ENCODE measurements around the gene MATN4. TPM values are rescaled to one million over a fixed set of nuclear protein-coding genes. Genes with fewer than 3 reads are reported as not detected.

The MATN4 gene
- total and polyA plus RNA-seq, 9 donors = 0.21 to 1.1 (median 0.58) TPM

DNA sequence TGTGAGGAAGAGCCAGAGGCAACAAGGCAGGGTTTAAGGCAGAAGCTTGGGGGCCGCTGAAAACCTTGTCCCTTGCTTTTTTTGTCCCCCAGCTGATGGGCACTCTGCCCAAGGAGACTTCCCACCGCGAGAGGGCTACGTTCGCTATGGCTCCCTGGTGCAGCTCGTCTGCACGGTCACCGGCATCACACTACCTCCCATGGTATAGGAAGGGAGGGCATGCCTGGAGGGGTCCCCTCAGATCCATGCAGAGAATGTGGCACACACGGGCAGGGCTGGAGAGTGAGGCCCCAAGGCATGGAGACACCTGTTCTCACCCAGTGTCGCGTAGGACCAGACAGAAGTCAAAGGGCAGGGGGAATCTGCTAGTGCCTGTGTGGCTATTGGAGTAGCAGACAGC lies 5.8 kb upstream of the MATN4 start:
- no peaks in the 10 kb centered on the region for H3K36me3 ChIP-seq (ENCODE audit: control insufficient read depth, insufficient read depth, low read length)
- H3K27ac ChIP-seq (ENCODE audit: low read length) = no peak overlapping the region
- no peaks in the 10 kb centered on the region for H3K9me3 ChIP-seq (replicated peaks; ENCODE audit: control insufficient read depth, low read depth, low read length)
- no peaks in the 10 kb centered on the region for H3K4me1 ChIP-seq (ENCODE audit: control insufficient read depth, insufficient read depth, low read length)
- H3K4me3 ChIP-seq (ENCODE audit: low read length) = no peak overlapping the region
- 78% methylated on average over 11 of the region's 11 CpGs for WGBS (ENCODE audit: insufficient coverage)
- peaks cover 63% of the 10 kb centered on the region for H3K27me3 ChIP-seq (ENCODE audit: control insufficient read depth, insufficient read depth, low read length)
- no peak for DNase-seq

DNA sequence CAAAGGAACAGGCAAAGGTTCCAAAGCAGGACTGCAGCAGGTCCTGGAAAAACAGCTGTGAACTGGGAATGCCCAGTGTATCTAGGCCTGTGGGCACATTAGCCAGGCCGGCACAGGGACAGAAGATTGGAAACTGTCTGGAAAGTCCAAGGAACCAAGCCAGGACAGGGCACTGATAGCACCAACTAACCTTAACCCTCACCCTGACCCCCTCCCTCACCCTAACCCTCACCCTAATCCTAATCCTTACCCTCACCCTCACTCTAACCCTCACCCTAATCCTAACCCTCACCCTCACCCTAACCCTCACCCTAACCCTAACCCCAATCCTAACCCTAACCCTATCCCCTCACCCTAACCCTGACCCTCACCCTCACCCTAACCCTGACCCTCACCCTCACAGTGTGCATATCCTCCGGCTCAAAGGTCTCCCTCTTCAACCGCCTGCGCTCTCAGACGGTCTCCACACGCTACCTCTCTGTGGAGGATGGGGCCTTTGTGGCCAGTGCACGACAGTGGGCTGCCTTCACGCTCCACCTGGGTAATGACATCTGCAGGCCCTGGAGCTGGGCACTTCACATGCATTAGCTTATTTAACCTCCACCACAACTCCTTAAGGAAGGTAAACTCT lies 5.1 kb upstream of the MATN4 start:
- peaks cover 63% of the 10 kb centered on the region for H3K27me3 ChIP-seq (ENCODE audit: control insufficient read depth, insufficient read depth, low read length)
- no peaks in the 10 kb centered on the region for H3K9me3 ChIP-seq (replicated peaks; ENCODE audit: control insufficient read depth, low read depth, low read length)
- no peaks in the 10 kb centered on the region for H3K36me3 ChIP-seq (ENCODE audit: control insufficient read depth, insufficient read depth, low read length)
- peaks cover 5% of the 10 kb centered on the region for H3K4me1 ChIP-seq (ENCODE audit: control insufficient read depth, insufficient read depth, low read length)
- 90% methylated on average over 4 of the region's 8 CpGs for WGBS (ENCODE audit: insufficient coverage)
- no peak overlapping the region for H3K4me3 ChIP-seq (ENCODE audit: low read length)
- DNase-seq = no peak
- H3K27ac ChIP-seq (ENCODE audit: low read length) = no peak overlapping the region

DNA sequence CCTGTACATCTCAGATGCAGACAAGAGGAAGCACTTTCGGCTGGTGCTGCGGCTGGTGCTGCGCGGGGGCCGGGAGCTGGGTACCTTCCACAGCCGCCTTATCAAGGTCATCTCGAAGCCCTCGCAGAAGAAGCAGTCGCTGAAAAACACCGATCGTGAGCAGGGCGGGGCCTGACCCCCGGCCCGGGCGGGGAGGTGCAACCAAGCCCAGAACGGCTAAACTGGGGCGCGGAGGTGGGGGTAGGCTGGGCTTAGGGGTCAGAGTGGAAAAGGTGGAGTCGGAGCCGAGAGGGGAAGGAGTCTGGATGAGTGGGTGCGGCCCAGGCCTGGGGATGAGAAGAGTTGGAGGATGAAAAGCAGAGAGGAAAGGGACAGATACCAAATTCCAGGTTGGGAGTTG lies 4.1 kb upstream of the MATN4 start:
- Histone ChIP-seq H3K4me1 (ENCODE audit: control insufficient read depth, insufficient read depth, low read length) (peaks cover 11% of the 10 kb centered on the region), H3K27me3 (ENCODE audit: control insufficient read depth, insufficient read depth, low read length) (peaks cover 63% of the 10 kb centered on the region), H3K27ac (ENCODE audit: low read length) (no peak overlapping the region), H3K36me3 (ENCODE audit: control insufficient read depth, insufficient read depth, low read length) (no peaks in the 10 kb centered on the region), H3K9me3 (replicated peaks; ENCODE audit: control insufficient read depth, low read depth, low read length) (no peaks in the 10 kb centered on the region), H3K4me3 (ENCODE audit: low read length) (no peak overlapping the region)
- WGBS (ENCODE audit: insufficient coverage) = 48% methylated on average over 21 of the region's 21 CpGs
- DNase-seq = no peak

DNA sequence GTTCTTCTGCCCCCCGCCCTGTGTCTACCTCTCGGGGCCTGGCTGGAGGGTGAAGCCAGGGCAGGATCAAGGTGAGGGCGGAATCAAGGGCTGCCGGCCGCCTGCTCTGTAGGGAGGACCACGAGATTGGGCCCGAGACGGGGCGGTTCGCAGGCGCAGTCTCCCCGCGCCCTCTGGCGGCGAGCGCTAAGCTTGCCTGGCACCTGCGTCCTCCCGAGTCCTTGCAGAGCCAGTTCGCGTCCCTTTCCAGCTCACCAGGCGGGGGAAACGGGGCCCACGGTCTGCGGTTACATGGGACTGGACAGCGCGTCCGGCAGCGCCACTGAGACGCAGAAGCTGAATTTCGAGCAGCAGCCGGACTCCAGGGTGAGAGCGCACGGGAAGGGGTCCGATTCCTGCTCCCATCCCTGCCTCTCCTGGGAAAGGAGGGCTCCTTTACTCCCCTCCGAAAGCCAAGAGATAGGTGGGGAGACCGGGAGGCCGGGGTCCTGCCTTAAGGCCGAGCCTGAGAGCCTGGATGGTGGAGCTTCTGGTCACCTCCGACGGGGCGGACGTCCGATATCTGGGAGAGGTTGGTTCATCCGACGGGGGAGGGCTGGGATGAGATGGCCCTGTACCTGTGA lies 3.6 kb upstream of the MATN4 start:
- Histone ChIP-seq H3K4me1 (ENCODE audit: control insufficient read depth, insufficient read depth, low read length) (peaks cover 11% of the 10 kb centered on the region), H3K27ac (ENCODE audit: low read length) (no peak overlapping the region), H3K4me3 (ENCODE audit: low read length) (no peak overlapping the region), H3K9me3 (replicated peaks; ENCODE audit: control insufficient read depth, low read depth, low read length) (no peaks in the 10 kb centered on the region), H3K36me3 (ENCODE audit: control insufficient read depth, insufficient read depth, low read length) (no peaks in the 10 kb centered on the region), H3K27me3 (ENCODE audit: control insufficient read depth, insufficient read depth, low read length) (peaks cover 63% of the 10 kb centered on the region)
- DNase-seq = peak; percentile 36
- 18% methylated on average over 44 of the region's 45 CpGs for WGBS (ENCODE audit: insufficient coverage)

DNA sequence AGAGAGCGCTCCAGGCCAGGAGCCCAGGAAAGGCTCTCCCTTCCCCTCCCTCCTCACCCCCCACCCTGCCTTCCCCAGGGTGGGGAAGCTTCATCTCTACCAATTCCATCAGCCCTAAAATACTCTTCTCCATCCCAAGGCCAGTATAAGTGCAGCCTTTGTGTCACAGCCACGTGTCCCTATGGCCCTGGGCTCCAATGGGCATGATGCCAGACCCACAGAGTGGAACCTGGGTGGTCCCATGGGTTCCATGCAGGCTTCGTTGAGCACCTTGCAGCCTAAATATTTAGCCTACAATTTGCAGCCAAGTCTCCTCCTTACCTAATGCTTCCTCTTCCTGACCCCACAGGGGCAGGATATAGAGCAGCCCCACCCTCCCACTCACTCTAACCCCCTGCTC lies 976 bp upstream of the MATN4 start:
- Histone ChIP-seq H3K4me3 (ENCODE audit: low read length) (no peak overlapping the region), H3K27me3 (ENCODE audit: control insufficient read depth, insufficient read depth, low read length) (peaks cover 70% of the 10 kb centered on the region), H3K9me3 (replicated peaks; ENCODE audit: control insufficient read depth, low read depth, low read length) (no peaks in the 10 kb centered on the region), H3K4me1 (ENCODE audit: control insufficient read depth, insufficient read depth, low read length) (peaks cover 14% of the 10 kb centered on the region), H3K36me3 (ENCODE audit: control insufficient read depth, insufficient read depth, low read length) (no peaks in the 10 kb centered on the region), H3K27ac (ENCODE audit: low read length) (no peak overlapping the region)
- no peak for DNase-seq
- 39% methylated on average over 2 of the region's 3 CpGs for WGBS (ENCODE audit: insufficient coverage)

DNA sequence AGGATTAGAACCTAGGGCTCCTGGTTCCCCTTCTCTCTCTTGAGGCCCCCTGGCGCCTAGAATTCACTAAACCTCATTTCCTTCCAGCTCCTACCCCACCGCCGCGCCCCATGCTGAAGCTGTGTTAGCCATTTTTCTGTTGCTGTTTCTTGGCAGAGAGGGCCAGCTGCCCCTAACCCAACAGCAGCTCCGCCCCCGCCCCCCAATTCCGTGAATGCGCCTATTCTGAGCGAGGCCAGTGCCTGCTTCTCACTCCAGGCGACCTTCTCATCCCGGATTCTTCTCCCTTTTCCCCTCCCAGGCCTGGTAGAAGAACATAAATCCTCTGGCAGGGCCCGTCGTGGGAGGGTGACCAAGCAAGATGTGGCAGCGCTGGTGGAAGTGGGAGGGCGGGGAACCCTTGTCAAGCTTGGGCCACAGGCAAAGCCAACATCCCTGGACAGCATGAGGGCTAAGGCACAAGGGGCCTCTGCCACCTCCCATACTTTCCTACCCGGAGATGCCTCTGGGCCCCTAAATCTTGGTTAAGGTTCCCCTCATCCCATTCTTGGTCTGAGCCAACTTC lies 941 bp downstream of the MATN4 start:
- DNase-seq = no peak
- peaks cover 69% of the 10 kb centered on the region for H3K27me3 ChIP-seq (ENCODE audit: control insufficient read depth, insufficient read depth, low read length)
- 59% methylated on average over 12 of the region's 16 CpGs for WGBS (ENCODE audit: insufficient coverage)

DNA sequence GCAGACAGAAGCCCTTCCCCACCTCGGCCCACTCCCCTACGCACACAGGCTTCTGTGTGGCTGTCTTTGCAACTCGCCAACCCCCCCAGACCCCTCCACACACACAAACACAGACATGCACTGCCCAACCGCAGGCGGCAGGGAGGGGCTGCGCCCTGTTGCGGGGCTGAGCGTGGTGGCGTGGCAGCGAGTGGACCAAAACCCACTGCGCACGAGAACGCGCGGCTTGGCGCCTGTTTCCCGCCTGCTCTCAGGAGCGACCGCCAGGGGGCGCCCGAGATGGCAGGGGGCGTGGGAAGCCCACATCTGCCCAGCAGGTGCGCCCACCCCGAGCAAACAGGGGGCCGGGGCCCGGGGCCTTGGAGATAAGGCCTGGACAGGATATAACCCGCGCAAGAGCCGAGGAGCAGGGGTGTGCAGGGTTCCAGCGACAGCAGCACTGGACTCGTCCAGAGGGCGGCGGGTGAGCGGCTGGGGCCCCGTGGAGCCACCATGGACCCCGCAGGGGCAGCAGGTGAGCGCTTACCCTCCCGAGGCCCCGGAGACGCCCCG lies 1.6 kb downstream of the MATN4 start, which contains the start of gene RBPJL:
Gene RBPJL, plus strand, starts transcription at position 410 of the 552 bp plus-strand sequence. Its CDS starts 83 bp downstream, at position 493.
- Histone ChIP-seq H3K27ac (ENCODE audit: low read length) (no peak within 1 kb of the TSS), H3K36me3 (ENCODE audit: control insufficient read depth, insufficient read depth, low read length) (no peaks in the 10 kb centered on the region), H3K4me3 (ENCODE audit: low read length) (no peak within 1 kb of the TSS), H3K4me1 (ENCODE audit: control insufficient read depth, insufficient read depth, low read length) (peaks cover 14% of the 10 kb centered on the region), H3K27me3 (ENCODE audit: control insufficient read depth, insufficient read depth, low read length) (peaks cover 63% of the 10 kb centered on the region), H3K9me3 (replicated peaks; ENCODE audit: control insufficient read depth, low read depth, low read length) (no peaks in the 10 kb centered on the region)
- DNase-seq = no peak
- WGBS (ENCODE audit: insufficient coverage) = 10% methylated on average over 41 of the region's 41 CpGs

More for the DNA sequence above, 941 bp downstream of the MATN4 start:
- Histone ChIP-seq H3K9me3 (replicated peaks; ENCODE audit: control insufficient read depth, low read depth, low read length) (no peaks in the 10 kb centered on the region), H3K4me3 (ENCODE audit: low read length) (no peak overlapping the region), H3K36me3 (ENCODE audit: control insufficient read depth, insufficient read depth, low read length) (no peaks in the 10 kb centered on the region), H3K27ac (ENCODE audit: low read length) (no peak overlapping the region), H3K4me1 (ENCODE audit: control insufficient read depth, insufficient read depth, low read length) (peaks cover 14% of the 10 kb centered on the region)

DNA sequence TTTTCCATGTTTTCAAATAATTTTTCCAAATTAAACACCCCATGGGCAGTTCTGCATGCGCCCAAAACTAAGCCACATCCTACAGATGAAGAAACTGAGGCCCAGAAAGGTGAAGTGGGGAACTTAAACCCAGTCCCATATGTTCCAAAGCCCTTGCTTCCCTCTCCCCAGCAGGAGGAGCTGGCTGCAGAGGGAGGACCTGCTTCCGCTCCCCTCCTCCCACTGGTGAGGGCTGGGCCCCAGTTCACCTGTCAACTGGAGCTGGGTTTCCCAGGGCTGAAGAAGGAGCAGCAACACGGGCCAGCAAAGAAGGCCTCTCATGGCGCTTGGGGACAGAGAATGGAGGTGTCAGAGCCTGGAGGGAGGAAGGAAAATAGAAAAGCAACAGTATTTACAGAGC lies 2.8 kb downstream of the MATN4 start:
- no peak overlapping the region for H3K27ac ChIP-seq (ENCODE audit: low read length)
- no peak for DNase-seq
- peaks cover 14% of the 10 kb centered on the region for H3K4me1 ChIP-seq (ENCODE audit: control insufficient read depth, insufficient read depth, low read length)
- no peaks in the 10 kb centered on the region for H3K9me3 ChIP-seq (replicated peaks; ENCODE audit: control insufficient read depth, low read depth, low read length)
- H3K4me3 ChIP-seq (ENCODE audit: low read length) = no peak overlapping the region
- H3K36me3 ChIP-seq (ENCODE audit: control insufficient read depth, insufficient read depth, low read length) = no peaks in the 10 kb centered on the region
- WGBS (ENCODE audit: insufficient coverage) = 61% methylated on average over 3 of the region's 4 CpGs
- H3K27me3 ChIP-seq (ENCODE audit: control insufficient read depth, insufficient read depth, low read length) = peaks cover 58% of the 10 kb centered on the region

DNA sequence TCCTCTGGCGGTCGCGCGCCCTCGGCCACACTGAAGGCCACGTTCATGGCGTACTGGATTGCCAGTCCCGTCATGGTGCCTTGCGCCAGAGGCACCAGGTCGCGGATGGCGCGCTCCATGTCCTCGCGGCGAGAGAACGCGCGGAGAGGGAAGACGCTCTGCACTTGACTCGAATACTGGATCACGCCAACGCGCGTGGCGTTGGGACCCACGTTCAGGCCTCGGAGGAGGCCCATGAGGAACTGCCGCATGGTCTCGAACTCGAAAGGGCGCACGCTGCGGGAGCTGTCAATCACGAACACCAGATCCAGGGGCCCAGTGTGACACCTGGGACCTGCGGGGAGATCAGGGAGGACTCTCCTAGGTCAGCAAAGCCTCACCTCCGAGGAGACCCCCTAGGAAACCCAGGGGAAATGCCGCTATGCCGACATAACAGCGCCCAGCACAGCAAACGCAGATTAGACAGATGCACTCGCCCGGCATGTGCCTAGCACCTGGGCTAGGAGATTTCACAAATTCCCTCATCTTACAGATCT lies 3.6 kb downstream of the MATN4 start:
- 63% methylated on average over 43 of the region's 43 CpGs for WGBS (ENCODE audit: insufficient coverage)
- Histone ChIP-seq H3K36me3 (ENCODE audit: control insufficient read depth, insufficient read depth, low read length) (no peaks in the 10 kb centered on the region), H3K27me3 (ENCODE audit: control insufficient read depth, insufficient read depth, low read length) (peaks cover 58% of the 10 kb centered on the region), H3K4me3 (ENCODE audit: low read length) (no peak overlapping the region), H3K27ac (ENCODE audit: low read length) (no peak overlapping the region), H3K4me1 (ENCODE audit: control insufficient read depth, insufficient read depth, low read length) (peaks cover 14% of the 10 kb centered on the region), H3K9me3 (replicated peaks; ENCODE audit: control insufficient read depth, low read depth, low read length) (no peaks in the 10 kb centered on the region)
- no peak for DNase-seq

Data from muscle of leg (tissue), 11 donors.